ENCODE data around the gene XKRX.

The XKRX gene

DNA sequence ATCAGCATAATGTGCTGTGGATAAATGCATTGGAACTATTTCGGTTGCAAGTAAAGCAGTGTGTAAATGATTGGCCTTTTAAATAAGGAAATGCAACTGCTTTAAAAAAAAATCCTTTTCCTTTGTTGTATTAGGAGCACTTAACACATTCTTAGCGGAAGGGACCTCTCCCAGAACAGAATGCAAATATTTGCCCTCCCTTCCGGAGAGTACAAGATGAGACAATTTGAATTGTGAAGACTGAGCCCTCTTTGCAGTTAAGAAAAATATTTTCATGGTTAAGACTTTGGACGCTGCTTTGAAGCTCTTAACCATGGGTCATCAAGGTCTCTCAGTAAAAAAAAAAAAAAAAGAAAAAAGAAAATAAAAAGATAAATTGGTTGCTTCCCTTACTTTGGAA, 45.1 kb downstream of the XKRX start:
- DNase-seq: no peak

GRCh38 chrX:100880368-100880767, 48.3 kb downstream of the XKRX start:
- DNase-seq: no peak

DNA sequence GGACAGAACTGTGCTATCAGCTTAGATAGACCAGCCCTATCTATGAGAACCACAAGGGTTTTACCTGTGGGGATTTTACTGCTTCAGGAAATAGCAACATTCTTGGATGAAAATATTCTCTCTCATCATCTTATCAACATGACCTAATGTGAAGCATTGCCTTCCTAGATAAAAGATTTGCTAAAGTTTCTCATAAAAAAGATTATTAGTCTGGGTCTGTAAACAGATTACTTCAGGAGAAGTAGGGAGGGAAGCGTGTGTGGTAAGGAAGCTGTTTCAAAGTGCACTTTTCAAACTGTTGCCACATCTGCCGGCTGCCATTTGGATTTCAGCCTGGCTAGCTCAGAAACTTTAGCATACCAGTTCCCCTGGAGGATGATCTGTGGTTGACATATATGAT, 54.4 kb downstream of the XKRX start, which contains the start of gene NOX1:
Gene NOX1, minus strand, starts transcription at position 35 of the 400 bp plus-strand sequence. CDS start 220 bp downstream, outside the sequence.
- no peak for DNase-seq

GRCh38 chrX:100871594-100872560, 56.8 kb downstream of the XKRX start:
- no peak for DNase-seq

- DNase-seq: no peak
Observed at GRCh38 chrX:100870527-100870926, 58.2 kb downstream of the XKRX start.

DNA sequence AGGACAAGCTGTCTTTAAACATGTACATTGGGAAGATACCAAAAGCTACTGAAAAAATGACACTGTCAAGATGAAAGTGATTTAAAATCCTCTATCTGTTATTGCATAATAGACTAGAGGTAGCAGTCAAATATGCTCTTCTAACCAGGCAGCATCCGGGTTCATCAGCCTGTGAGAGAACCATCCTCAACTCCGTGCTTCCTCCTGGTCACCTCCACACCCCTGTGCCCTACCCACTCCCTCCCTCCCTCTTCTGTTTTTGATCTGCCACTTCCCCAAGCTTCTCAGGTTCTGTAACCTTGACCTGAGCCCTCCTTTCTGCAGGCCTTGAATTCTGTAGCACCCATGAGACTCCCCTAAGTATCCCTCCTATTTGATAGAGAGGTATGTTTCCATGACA, 60.4 kb downstream of the XKRX start:
- DNase-seq: no peak

GRCh38 chrX:100864657-100865391, 63.9 kb downstream of the XKRX start:
- DNase-seq: no peak
